Right ventricle myocardium inferior (tissue), 1 donor: ENCODE data around the gene PTPN22. TPM values are rescaled to one million over a fixed set of nuclear protein-coding genes. Genes with fewer than 3 reads are reported as not detected.

ENCODE experiments used
- ATAC-seq: fragments of 200-7000 bp; cut with Tn5 transposase; one replicate; pipeline ENCODE4 v1.9.1; 2020; ENCODE audit warnings: mild to moderate bottlenecking, moderate library complexity
- DNase-seq: peaks from one replicate; pipeline ENCODE4 v3.0.0; 2021; ENCODE audit errors: missing footprints
- intact Hi-C: fragments of 100-400 bp; cut with DNase I; formaldehyde crosslinking; loops from one replicate; pipeline ENCODE4 v1.11.0; 2022
- total RNA-seq: library from RNA; stranded (reverse); fragmentation: NEBNext Ultra II Directional; extraction: Animal tissue kit (Norgen Biotek cat#: 25700); gene quantifications from one replicate; pipeline ENCODE4 v1.2.1, GENCODE V29; 2021
- donor health status: DM: no; HTN: yes; CAD: no; lungs with severe emphysema.

Gene PTPN22
- total RNA-seq, 1 donor from 2014 or later: 0.43 TPM

DNA sequence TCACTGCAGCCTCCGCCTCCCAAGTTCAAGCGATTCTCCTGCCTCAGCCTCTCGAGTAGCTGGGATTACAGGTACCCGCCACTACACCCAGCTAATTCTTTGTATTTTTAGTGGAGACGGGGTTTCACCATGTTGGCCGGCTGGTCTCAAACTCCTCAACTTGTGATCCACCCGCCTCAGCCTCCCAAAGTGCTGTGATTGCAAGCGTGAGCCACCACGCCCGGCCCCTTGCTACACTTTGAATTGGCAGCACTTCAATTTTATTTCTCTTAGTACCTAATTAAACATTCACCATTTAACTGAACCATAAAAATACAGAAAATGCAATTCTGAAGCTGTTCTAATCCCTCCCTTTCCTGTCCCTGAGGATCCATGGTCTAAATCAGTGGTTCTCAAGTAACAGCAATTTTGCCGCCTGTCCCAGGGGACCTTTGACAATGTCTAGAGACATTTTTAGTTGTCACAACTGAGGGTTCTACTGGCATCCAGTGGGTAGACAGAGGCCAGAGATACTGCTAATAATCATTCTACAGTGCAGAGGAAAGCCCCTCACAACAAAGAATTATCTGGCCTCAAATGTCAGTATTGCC lies 20.2 kb upstream of the PTPN22 start:
- DNase-seq (no peak), ATAC-seq (no peak)
- intact Hi-C loops: no loop called here

DNA sequence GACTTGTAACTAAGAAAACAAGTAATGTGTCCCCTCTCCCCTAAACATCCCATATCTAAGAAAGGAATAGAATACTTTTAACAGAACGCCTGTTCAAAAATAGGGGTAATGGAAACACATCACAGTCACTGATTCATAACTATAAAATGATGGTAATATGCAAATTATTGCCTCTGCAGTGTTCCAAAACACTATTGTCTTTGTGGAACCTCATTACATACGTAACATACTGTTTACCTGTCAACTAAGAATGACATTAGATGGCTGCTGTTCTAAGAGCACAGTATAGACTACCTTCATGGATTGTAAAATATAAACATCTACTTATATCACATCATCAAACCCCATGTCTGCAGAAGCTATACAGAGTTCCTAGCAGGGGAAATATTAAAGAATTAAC lies 19.3 kb upstream of the PTPN22 start:
- intact Hi-C loops: no loop called here
- DNase-seq (no peak), ATAC-seq (no peak)

DNA sequence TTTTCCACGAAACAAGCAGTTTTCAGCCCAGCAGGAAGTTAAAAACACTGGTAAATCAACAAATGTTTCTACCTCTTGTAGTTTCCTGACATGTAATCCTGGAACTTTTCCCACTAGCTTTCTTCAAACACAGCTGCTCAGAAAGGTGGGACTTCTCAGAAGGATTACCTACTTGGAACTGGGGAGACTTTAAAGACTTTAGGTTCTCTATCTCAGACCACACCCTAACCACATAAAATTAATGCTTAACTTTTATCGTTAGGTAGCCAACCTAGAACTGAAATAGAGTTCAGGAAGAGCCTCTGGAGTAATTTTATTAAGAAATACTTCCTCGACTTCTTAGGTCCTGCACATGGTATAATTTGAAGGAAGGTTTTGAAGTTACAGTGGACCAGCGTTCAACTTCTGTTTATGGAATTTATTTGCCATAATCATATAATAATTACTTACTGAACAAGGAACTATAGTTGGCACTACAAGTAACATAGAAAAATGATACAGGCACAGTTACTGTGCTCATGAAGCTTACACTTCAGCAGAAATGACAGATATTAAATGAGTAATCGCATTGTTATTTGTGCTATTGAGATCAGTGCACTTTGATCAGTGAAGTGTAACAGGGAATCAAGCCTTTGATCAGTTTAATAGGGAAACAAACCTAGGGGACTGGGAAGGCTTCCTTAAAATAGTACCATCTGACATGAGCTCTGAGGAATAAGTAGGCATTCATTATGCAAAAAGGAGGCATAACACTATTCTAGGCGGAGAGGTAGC lies 16.1 kb upstream of the PTPN22 start, which contains the start of gene BCL2L15:
Gene BCL2L15, minus strand, starts transcription at position 180 of the 774 bp plus-strand sequence. CDS start 206 bp downstream, outside the sequence.
- ATAC-seq: no peak
- no peak for DNase-seq
- intact Hi-C loops: no loop called here

DNA sequence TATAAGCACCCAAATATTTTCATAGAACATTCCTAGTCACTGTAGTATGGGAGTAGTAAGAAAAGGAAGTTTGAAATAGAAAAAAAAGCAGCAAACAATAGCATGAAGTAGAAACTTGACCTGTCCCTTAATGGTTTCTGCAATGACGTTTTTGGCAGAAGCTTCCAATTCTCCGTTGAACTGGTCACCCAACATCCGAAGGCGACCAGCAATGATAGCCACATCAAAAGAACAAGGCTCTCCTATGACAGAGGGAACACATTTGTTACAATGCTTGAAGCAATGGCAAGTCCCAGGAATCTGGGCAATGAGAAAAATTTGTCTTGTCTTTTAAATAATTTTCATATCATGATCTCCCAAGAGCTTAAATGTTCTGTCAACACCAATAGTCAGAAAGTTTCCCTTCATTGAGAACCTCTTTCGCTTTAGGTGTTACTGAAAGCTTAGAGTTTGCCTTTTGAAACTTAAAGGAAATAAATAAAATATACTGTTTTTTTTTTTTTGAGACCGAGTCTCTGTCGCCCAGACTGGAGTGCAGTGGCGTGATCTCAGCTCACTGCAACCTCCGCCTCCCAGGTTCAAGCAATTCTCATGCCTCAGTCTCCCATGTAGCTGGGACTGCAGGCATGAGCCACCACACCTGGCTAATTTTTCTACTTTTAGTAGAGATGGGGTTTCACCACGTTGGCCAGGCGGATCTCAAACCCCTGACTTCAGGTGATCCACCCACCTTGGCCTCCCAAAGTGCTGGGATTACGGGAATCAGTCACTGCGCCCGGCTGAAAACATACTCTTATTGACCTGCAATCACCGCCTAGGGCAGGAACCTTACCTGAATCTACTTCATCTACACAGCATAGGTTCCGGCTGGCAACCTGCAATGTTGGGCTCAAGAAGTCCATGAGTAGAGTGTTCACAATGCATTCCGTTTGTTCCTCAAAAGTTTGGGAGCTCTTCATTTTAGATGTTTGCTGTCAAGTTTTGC lies 15.2 kb upstream of the PTPN22 start:
- DNase-seq (no peak), ATAC-seq (no peak)
- intact Hi-C loops: no loop called here

DNA sequence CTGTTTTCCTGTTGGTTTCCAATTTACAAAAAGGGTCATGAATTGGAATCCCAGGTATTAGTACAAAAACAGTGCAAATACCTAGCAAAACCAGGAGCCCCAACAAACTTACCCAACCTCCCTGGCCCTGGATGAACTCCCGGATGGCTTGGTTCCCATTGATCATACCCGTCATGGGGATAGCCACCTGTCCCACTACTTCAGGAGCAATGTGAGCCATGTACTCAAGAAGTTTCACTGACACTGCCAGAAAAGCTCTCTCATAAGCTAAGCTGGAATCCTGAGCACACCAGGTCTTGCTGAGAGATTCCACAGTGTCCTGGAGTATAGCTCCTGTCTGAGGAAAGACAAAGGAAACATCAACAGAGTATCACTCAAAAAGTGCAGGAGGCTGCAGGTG lies 10.1 kb upstream of the PTPN22 start:
- intact Hi-C loops: no loop called here
- DNase-seq (no peak), ATAC-seq (no peak)

DNA sequence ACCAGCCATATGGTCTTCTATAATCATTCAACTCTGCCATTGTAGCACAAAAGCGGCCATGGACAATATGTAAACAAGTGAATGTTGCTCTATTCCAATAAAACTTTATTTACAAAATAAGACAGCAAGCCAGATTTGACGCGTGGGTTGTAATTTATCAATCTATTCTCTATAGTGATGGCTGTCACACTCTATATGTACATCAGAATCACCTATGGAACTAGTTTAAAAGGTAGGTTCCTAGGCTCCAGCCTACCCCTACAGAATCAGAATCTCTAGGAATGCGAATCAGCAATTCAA lies 8.2 kb upstream of the PTPN22 start:
- intact Hi-C loops: no loop called here
- ATAC-seq (no peak), DNase-seq (no peak)

DNA sequence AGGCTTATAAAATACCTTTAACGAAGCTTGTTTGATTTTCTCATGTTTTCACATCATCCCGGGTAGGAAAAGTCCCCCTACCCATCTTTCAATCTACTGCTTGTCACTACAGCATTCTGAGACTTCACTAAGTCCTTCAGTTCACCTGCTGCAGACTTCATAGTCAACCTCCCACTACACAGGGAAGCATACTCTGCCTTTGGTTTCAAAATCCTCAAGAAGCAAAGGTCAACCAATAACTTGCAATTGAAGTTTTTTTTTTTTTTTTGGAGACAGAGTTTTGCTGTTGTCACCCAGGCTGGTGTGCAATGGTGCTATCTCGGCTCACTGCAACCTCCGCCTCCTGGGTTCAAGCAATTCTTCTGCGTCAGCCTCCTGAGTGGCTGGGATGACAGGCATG lies 4.7 kb upstream of the PTPN22 start:
- DNase-seq: no peak
- ATAC-seq: no peak
- intact Hi-C loops: no loop called here

DNA sequence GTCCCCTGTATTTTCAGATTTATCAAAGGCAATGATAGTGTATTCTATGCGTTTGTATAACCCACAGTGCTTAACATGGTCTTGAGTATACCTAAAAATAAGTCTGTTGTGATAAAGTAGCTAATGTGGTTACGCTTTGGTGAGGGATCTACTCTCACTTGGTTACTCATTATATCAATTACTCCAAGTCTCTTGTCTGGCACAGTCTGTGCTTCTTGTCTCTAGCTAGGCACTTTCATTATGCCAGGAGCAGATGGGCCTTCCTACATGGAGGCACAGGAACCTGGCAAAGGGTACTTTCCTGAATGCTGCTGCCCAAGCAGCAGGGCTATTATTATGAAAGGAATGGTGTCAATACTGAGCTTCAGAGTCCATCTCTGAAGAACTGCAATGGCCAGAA lies 4.2 kb upstream of the PTPN22 start:
- no peak for ATAC-seq
- intact Hi-C loops: no loop called here
- no peak for DNase-seq

DNA sequence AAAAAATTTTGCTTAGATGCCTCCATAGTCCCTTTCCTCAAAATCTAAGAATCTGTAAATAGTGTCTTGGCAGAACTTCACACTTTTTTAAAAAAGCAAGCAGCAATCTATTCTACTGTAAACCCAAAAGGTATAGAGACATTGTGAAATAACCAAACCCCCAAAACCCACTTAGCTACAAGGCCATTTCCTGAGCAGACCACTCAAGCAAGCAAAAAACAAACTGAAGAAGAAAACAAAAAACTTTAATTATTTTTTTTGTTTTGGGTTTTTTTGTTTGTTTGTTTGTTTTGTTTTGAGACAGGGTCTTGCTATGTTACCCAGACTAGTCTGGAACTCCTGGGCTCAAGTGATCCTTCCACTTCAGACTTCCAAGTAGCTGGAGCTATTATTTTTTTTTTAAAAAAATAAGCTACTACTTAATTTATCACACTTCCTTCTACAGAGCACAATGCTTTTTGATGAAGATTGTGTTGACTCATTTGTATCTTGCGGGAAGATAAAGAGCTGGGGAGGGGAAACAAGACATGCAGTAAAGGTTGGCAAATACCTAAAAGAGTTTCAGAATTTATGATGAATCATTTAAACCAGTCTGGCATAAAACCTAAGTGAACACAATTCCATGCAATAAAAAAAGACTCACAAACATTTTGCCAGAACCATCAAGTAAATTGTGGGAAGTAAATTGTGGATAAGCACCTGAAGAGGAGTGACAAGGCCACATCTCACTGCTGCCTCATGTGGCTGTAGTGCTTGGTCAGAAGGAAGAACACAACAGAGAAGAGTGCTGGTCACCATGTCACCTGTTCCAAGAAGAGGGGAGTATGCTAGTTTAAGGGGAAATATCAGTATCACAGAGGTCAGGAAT lies 2.7 kb upstream of the PTPN22 start:
- intact Hi-C loops: no loop called here
- ATAC-seq: no peak
- DNase-seq: no peak

DNA sequence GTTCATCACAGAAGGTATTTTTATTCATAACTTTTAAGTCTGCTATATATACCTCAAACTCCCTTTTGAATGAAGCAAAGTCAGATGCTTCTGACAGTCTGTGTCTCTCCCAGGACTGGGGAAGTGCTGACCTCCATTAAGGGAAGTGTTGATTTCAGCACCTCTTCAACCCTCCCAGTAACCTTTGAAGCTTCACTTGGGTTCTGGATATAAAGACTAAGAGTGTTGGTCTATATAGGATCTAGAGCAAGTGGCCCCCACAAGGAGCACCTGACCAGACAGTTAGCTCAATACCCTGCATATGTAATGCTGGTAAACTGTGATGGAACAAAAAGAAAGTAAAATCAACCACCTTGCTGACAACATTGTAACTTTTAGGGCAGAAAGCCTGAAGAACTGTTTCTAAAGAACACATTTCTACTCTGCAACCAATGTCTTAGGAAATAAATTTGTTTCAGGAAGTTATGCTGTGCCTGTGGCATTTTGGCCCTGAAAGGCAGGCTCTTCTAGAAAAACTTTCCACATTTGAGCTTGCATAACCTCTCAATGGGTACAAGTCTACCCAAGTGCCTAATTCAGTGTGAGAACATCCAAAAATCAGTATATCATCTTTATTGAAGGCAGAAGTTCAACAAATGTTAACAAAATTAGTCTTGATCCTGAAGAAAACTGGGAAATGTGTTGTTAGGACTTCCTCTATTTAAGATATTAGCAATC lies 865 bp upstream of the PTPN22 start:
- no peak for ATAC-seq
- no peak for DNase-seq
- intact Hi-C loops: no loop called here

DNA sequence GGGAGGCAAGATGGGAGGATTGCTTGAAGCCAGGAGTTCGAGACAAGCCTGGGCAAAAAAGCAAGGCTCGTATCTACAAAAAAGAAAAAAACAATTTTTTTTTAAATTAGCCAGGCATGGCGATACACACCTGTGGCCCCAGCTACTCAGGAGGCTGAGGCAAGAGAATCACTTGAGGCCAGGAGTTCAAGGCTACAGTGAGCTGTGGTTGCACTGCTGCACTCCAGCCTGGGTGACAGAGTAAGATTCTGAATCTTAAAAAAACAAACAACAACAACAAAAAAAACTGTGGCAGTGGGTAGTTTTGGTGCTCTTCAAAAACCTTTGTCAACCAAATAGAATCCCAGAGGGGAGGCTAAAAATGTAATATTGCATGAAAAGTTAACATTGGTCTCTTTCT lies 734 bp downstream of the PTPN22 start:
- intact Hi-C loops: no loop called here
- ATAC-seq (no peak), DNase-seq (no peak)

DNA sequence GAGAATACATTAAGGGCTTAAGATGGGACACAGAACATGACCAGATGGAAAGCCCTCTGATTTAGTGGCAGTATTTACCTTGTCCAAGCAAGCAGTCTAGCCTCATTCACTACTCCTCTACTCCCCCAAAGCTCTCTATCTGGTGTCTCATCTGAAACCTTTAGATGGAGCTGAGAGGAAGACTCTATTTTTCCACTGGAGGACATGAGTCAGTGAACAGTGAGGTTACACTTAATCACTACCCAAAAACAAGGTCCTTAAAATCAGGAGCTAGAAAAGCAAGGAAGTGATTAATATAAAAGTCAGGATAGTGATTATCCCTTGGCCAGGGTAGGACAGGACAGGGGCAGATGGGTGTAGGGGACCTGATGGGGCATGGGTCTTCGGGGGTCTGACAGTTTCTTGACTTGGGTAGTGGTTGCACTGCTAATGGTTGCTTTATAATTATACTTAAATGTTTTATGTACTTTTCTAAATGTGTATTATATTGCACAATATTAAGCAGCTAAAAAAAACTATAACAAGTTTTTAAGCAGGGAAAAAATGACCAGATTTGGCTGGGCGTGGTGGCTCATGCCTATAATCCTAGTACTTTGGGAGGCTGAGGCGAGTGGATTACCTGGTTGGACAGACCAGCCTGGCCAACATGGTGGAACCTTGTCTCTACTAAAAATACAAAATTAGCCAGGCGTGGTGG lies 3.0 kb downstream of the PTPN22 start:
- intact Hi-C loops: no loop called here
- no peak for DNase-seq

DNA sequence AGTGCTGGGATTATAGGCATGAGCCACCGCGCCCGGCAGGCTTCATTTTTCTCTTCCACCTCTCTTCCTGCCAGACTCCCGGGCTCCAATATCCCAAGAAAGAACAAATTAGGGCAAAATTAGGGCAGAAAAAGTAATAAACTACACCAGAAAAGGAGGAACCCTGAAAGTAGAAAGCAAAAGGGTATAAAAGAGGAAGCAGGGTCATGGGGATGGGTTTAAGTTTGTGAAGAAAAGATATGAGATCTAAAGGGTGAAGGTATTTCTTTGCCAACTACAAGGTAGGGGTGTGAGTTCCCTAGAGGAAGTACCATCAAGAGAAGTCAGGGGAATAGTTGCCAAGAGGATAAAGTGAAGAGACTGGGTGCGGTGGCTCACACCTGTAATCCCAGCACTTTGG lies 9.9 kb downstream of the PTPN22 start:
- ATAC-seq (no peak), DNase-seq (no peak)
- intact Hi-C loops: no loop called here

More for the DNA sequence above, 3.0 kb downstream of the PTPN22 start:
- no peak for ATAC-seq

DNA sequence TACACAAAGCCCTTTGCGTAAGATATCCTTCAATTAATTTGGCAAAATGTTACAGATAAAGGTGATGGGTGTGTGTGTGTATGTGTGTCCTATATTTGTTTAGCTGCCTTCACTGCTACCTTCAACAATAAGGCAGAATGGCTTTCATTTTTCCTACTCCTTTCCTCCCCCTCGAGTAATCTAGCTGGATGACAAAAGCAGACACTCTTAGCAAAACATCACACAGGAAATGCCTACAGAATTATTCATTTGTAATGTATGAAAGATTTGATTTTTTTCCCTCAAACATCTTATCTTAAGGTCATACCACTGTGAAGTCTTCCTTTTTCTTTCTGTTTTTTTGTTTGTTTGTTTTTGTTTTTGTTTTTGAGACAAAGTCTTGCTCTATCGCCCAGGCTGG lies 10.6 kb downstream of the PTPN22 start:
- intact Hi-C loops: no loop called here
- ATAC-seq: no peak
- DNase-seq: no peak

DNA sequence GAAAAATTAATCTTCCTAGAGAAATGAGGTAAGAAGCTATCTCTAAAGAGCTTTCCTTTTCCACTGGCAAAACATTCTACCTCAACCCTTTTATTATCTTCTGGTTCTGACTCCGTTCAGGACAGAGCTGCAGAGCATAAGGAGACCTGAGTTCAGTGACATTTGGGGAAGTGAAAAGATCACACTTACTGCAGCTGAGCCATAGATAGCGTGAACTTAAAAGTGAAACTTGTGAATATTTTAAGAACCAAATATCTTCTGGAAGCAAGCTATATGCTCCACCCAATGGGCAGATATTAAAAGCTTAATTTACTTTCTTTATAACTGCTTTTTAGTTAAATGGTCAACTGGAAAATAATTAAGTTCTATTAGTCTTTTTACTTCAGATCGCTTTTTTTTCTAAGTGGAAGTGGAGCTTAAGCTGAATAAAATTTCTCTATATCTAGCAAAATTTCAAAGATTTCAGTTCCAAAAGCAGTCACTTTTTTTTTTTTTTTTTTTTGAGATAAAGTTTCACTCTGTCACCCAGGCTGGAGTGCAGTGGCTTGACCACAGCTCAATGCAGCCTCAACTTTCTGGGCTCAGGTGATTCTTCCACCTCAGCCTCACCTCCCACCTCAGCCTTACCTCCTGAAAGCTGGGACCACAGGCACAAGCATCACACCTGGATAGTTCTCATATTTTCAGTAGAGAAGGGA lies 11.9 kb downstream of the PTPN22 start:
- ATAC-seq: no peak

DNA sequence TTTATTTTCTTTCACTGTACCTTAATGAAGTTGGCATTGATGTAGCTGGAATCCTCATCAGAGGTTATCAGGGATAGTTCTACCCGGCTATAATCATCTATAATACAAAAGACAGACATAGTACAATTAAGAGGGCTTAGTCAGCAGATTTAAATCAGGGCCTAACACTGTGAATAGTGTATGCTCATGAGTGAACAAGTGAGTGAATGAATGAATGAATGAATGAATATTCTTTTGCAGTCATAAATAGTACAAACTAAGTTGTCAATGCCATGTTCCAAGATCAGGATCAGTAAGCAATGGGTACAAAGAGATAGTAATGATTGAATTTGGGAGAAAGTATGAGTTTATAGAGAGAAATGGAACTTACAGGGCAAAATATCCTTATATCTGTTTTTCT lies 12.5 kb downstream of the PTPN22 start:
- no peak for DNase-seq
- intact Hi-C loops: no loop called here
- no peak for ATAC-seq

More for the DNA sequence above, 11.9 kb downstream of the PTPN22 start:
- intact Hi-C loops: no loop called here
- no peak for DNase-seq

DNA sequence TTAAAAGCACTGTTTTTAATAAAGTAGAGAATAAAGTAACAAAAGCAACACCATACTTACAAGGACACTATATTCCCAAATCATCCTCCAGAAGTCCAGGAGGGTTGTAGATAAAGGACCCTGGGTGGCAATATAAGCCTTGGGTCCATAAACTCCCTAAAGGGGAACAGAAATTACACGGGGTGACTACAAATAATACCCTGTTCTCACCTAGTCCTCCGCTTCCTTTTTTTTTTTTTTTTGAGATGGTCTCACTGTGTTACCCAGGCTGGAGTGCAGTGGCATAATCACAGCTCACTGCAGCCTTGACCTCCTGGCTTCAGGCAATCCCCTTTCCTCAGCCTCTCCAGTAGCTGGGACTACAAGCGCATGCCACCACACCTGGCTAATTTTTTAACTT lies 13.1 kb downstream of the PTPN22 start:
- ATAC-seq (no peak), DNase-seq (no peak)
- intact Hi-C loops: no loop called here
